ENCODE data around the gene XYLB.
"Not testable (repeated sequence)": the region's sequence is repeated elsewhere in the genome, so short reads cannot be mapped to it uniquely, and the experiment has no call there.

The XYLB gene

GRCh38 chr3:38318766-38319671 is 27.6 kb upstream of the XYLB start:
- no peak overlapping the region for H3K27ac ChIP-seq
- no peak overlapping the region for H3K4me3 ChIP-seq

- H3K27ac ChIP-seq, H3K4me3 ChIP-seq: not testable (repeated sequence)
These were observed 25.9 kb upstream of the XYLB start for GRCh38 chr3:38320638-38321037.

GRCh38 chr3:38323060-38323459 is 23.5 kb upstream of the XYLB start:
- Histone ChIP-seq H3K27ac (no peak overlapping the region), H3K4me3 (no peak overlapping the region)

- no peak overlapping the region for H3K27ac ChIP-seq
- H3K4me3 ChIP-seq = no peak overlapping the region
These were observed 21.3 kb upstream of the XYLB start for GRCh38 chr3:38325256-38325655.

- Histone ChIP-seq H3K4me3 (no peak overlapping the region), H3K27ac (no peak overlapping the region)
These were observed 19.1 kb upstream of the XYLB start for GRCh38 chr3:38327335-38328009.

- no peak overlapping the region for H3K4me3 ChIP-seq
- no peak overlapping the region for H3K27ac ChIP-seq
These were observed 15.1 kb upstream of the XYLB start for GRCh38 chr3:38331257-38332022.

GRCh38 chr3:38332201-38332600 is 14.4 kb upstream of the XYLB start:
- H3K4me3 ChIP-seq = no peak overlapping the region
- no peak overlapping the region for H3K27ac ChIP-seq

- Histone ChIP-seq H3K27ac (no peak overlapping the region), H3K4me3 (no peak overlapping the region)
These were observed 12.2 kb upstream of the XYLB start for GRCh38 chr3:38334142-38335055.

- no peak overlapping the region for H3K27ac ChIP-seq
- no peak overlapping the region for H3K4me3 ChIP-seq
These were observed 11.3 kb upstream of the XYLB start for GRCh38 chr3:38335263-38335662.

- Histone ChIP-seq H3K4me3 (no peak overlapping the region), H3K27ac (no peak overlapping the region)
These were observed 8.9 kb upstream of the XYLB start for GRCh38 chr3:38337703-38338102.

- no peak overlapping the region for H3K4me3 ChIP-seq
- no peak overlapping the region for H3K27ac ChIP-seq
These were observed 2.6 kb upstream of the XYLB start for GRCh38 chr3:38343797-38344594.

- H3K27ac ChIP-seq = peak overlapping the region in 9 of 21 experiments; percentile 40 to 79 (median 69)
- H3K4me3 ChIP-seq = peak overlapping the region in 5 of 7 experiments; percentile 75 to 82 (median 80)
These were observed 552 bp upstream of the XYLB start for GRCh38 chr3:38345879-38346586.

- Histone ChIP-seq H3K27ac (peak overlapping the region in 10 of 21 experiments; percentile 22 to 81 (median 68)), H3K4me3 (peak overlapping the region; percentile 53 to 82 (median 79))
These were observed 1.0 kb downstream of the XYLB start for GRCh38 chr3:38347421-38348200.

- H3K4me3 ChIP-seq = no peak overlapping the region
- H3K27ac ChIP-seq = no peak overlapping the region
These were observed 2.3 kb downstream of the XYLB start for GRCh38 chr3:38348903-38349302.

GRCh38 chr3:38349684-38350359 is 3.2 kb downstream of the XYLB start:
- no peak overlapping the region for H3K27ac ChIP-seq
- no peak overlapping the region for H3K4me3 ChIP-seq

GRCh38 chr3:38353151-38353550 is 6.6 kb downstream of the XYLB start:
- Histone ChIP-seq H3K4me3 (no peak overlapping the region), H3K27ac (no peak overlapping the region)

Data from skin epidermis (tissue), 12 donors.